HL-60 (cell line): Measurements from ENCODE around the gene ZNF319.

Experiments
- DNase-seq, 2 experiments: peaks; one replicate each; pipeline ENCODE4 v3.0.0-alpha.2; 2010 to 2020; ENCODE audit warnings: low read depth in 1 of 2, low spot score in 1 of 2
- H3K27ac ChIP-seq: fragments of 250-450 bp; sonication (Bioruptor Pico); replicated peaks from 2 replicates; pipeline ENCODE4 v1.5.1; 2020; ENCODE audit warnings: mild to moderate bottlenecking, moderate library complexity
- H3K27me3 ChIP-seq: fragments of 250-450 bp; sonication (Bioruptor Pico); 2 replicates; pipeline ENCODE4 v1.5.1; 2021; ENCODE audit warnings: mild to moderate bottlenecking, moderate library complexity; ENCODE audit not compliant: insufficient read depth, poor library complexity, severe bottlenecking
- H3K4me3 ChIP-seq: replicated peaks from 2 replicates; pipeline ENCODE4 v1.5.1; 2011; ENCODE audit warnings: mild to moderate bottlenecking, control low read depth, low read length; ENCODE audit not compliant: insufficient read depth
- CTCF ChIP-seq: IDR thresholded peaks from one replicate; pipeline ENCODE4 v1.5.1; 2011; ENCODE audit warnings: low read length, control low read depth, inconsistent platforms; ENCODE audit not compliant: insufficient read depth
- GABPA ChIP-seq: IDR thresholded peaks from 2 replicates; pipeline ENCODE4 v1.6.1; 2012; ENCODE audit warnings: low read depth
- POLR2AphosphoS5 ChIP-seq: IDR thresholded peaks from 2 replicates; pipeline ENCODE4 v1.6.1; 2012; ENCODE audit warnings: low read depth
- REST ChIP-seq: IDR thresholded peaks from 2 replicates; pipeline ENCODE4 v1.6.1; 2012; ENCODE audit warnings: low read depth; ENCODE audit not compliant: insufficient replicate concordance
- SPI1 ChIP-seq: IDR thresholded peaks from 2 replicates; pipeline ENCODE4 v1.6.1; 2012; ENCODE audit warnings: low read depth, mild to moderate bottlenecking, borderline replicate concordance

The ZNF319 gene

DNA sequence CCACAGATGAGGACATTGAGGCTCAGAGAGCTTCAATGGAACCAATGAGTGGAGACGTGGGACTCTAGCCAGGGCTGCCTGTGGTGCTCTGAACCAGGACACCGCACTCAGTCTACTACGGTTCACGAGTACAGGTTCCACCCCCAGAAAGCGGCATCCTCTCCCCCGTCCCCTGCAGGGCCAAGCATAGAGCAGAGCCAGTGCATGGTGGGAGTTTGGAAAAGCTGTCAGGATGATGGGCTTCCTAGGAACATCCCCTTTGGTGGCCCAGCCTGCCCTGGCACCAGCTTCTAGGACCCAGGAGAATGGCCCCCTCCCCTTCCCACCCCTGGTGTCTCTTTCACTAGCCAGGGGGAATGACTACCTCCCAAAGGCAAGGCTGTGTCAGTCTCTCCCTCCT is 8.4 kb downstream of the ZNF319 start:
- TF ChIP-seq SPI1 (no peak), REST (no peak), POLR2AphosphoS5 (no peak), GABPA (no peak), CTCF (no peak)
- peaks cover 2% of the 10 kb centered on the region for H3K27me3 ChIP-seq
- H3K4me3 ChIP-seq: no peak overlapping the region

DNA sequence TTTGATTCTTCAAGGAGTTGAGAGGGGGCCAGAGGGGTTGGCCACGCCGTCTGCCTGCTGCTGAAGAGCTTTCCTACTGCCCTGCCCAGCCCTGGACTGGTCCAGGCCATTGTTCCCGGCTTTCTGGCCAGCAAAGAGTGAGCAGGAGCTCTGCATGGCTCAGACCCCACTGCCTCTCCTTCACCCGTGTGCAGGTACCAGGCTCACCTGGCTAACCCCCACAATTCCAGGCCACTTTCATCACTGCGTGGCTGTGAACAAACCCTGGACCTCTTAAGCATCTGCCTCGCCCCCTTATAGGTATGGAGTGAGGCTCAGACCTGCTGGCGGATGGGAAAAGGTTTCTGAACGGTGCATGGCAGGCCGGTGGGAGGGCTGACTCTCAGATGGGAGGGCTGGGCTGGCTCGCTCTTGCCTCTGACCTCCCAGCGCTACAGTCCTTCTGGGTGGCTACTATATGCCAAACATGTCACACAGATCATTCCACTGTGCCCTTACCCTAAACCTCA is 8.9 kb downstream of the ZNF319 start:
- DNase-seq: no peak
- TF ChIP-seq REST (no peak), GABPA (no peak), POLR2AphosphoS5 (no peak), CTCF (no peak), SPI1 (no peak)
- no peak overlapping the region for H3K27ac ChIP-seq
- H3K4me3 ChIP-seq: no peak overlapping the region
- peaks cover 2% of the 10 kb centered on the region for H3K27me3 ChIP-seq

More for the DNA sequence above, 8.4 kb downstream of the ZNF319 start:
- no peak for DNase-seq
- no peak overlapping the region for H3K27ac ChIP-seq

DNA sequence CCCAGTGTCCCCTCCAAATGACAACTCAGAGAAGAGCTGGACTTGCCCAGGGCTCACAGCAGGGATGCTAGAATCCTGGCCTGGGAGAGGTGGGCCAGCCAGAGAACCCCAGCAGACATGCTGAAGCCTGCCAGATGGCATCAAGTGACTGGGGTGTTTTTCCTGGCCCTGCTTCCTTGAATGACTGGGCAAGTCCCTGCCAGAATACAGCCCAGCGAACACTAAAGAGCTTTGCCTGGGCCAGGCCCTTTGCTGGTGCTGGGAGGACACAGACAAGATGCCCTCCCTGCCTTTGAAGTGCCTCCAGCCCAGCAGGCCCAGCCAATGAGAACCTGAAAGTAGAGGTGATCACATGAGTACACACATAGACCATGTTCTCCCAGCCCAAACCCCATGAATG is 11.5 kb downstream of the ZNF319 start:
- TF ChIP-seq GABPA: no peak
- no peak for TF ChIP-seq CTCF
- TF ChIP-seq SPI1: no peak
- no peak for TF ChIP-seq REST
- TF ChIP-seq POLR2AphosphoS5: no peak
- no peak overlapping the region for H3K27ac ChIP-seq
- no peak for DNase-seq
- no peak overlapping the region for H3K4me3 ChIP-seq
- peaks cover 4% of the 10 kb centered on the region for H3K27me3 ChIP-seq
